Measurements from ENCODE around the gene SHROOM4.

DNA sequence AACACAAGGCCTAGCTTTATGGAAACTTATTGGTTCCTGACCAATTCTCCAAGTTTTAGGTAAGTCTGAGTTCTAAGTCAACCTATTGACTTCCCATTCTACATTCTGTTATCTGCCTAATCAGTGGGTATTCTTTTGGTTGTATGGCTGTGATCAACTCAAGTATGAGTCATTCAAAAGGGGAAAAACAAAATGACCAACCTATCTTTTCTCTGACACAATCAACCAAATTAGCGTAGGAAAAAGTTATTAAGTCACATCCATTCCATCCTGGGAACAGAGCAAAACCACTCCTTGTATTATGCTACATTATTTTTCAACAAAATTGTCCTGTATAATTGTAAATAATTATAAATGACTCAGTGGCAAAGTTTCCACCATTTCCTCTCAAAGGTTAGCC, 136.2 kb downstream of the SHROOM4 start:
- no peak for TF ChIP-seq CTCF (IDR thresholded peaks at IDR 0.05)
- no peak for TF ChIP-seq POLR2A (IDR thresholded peaks at IDR 0.05)

Measured in Peyer's patch (tissue), 4 donors.